GM12874 (cell line): ENCODE results near the gene CARS2.

Experiments
- CTCF ChIP-seq: IDR thresholded peaks from 2 replicates; pipeline ENCODE4 v1.5.1; 2011; ENCODE audit warnings: low read depth, mild to moderate bottlenecking, control low read depth, low read length, moderate library complexity; ENCODE audit not compliant: insufficient read depth

The CARS2 gene

GRCh38 chr13:110713981-110714796 is 8.3 kb upstream of the CARS2 start:
- 0 out of 2 replicates have a peak, but pooled peaks have one; percentile 22 for TF ChIP-seq CTCF

GRCh38 chr13:110713642-110713952 is 7.7 kb upstream of the CARS2 start, which contains the start of gene ING1:
TSS of gene ING1 (plus strand) at chr13:110713700. CDS start at chr13:110714150, 450 bp downstream.
- TF ChIP-seq CTCF = no peak

- no peak for TF ChIP-seq CTCF
Measured at GRCh38 chr13:110712849-110713641, 7.1 kb upstream of the CARS2 start.

- TF ChIP-seq CTCF = no peak
Measured at GRCh38 chr13:110712081-110712848, 6.3 kb upstream of the CARS2 start.

- no peak for TF ChIP-seq CTCF
Measured at GRCh38 chr13:110706570-110707372, 855 bp upstream of the CARS2 start.

GRCh38 chr13:110705356-110705825 is 525 bp downstream of the CARS2 start:
- no peak for TF ChIP-seq CTCF
